CD4-positive, alpha-beta T cell treated with Interleukin-1 beta for 1 hour (primary cell): ENCODE data around the gene NLK.
"Not testable (repeated sequence)": the region's sequence is repeated elsewhere in the genome, so short reads cannot be mapped to it uniquely, and the experiment has no call there.

Source experiments
- DNase-seq, 2 donors: peaks; one replicate each; pipeline ENCODE4 v3.0.0-alpha.2; 2020 to 2022

The NLK gene

GRCh38 chr17:28119046-28119445 lies 76.6 kb downstream of the NLK start:
- DNase-seq: no peak

GRCh38 chr17:28119560-28119959 lies 77.1 kb downstream of the NLK start:
- DNase-seq: no peak

GRCh38 chr17:28120766-28121165 lies 78.3 kb downstream of the NLK start:
- DNase-seq: no peak

- DNase-seq: no peak
These were observed 82.5 kb downstream of the NLK start for GRCh38 chr17:28124962-28125361.

- DNase-seq: no peak
These were observed 83.3 kb downstream of the NLK start for GRCh38 chr17:28125526-28126378.

- DNase-seq: no peak
These were observed 84.7 kb downstream of the NLK start for GRCh38 chr17:28127196-28127595.

- no peak for DNase-seq
These were observed 86.3 kb downstream of the NLK start for GRCh38 chr17:28128779-28129178.

- no peak for DNase-seq
These were observed 88.0 kb downstream of the NLK start for GRCh38 chr17:28130472-28130871.

GRCh38 chr17:28131599-28131998 lies 89.1 kb downstream of the NLK start:
- DNase-seq: no peak

- no peak for DNase-seq
These were observed 91.1 kb downstream of the NLK start for GRCh38 chr17:28133562-28133970.

GRCh38 chr17:28136923-28137322 lies 94.4 kb downstream of the NLK start:
- DNase-seq: no peak

GRCh38 chr17:28139822-28140221 lies 97.3 kb downstream of the NLK start:
- DNase-seq: no peak

GRCh38 chr17:28141313-28141712 lies 98.8 kb downstream of the NLK start:
- no peak for DNase-seq

GRCh38 chr17:28141773-28142172 lies 99.3 kb downstream of the NLK start:
- no peak for DNase-seq

GRCh38 chr17:28142305-28142704 lies 99.8 kb downstream of the NLK start:
- DNase-seq: no peak

- DNase-seq: no peak
These were observed 101.5 kb downstream of the NLK start for GRCh38 chr17:28144019-28144418.

GRCh38 chr17:28145348-28145747 lies 102.9 kb downstream of the NLK start:
- no peak for DNase-seq

- no peak for DNase-seq
These were observed 104.5 kb downstream of the NLK start for GRCh38 chr17:28147017-28147416.

GRCh38 chr17:28151001-28151400 lies 108.5 kb downstream of the NLK start:
- DNase-seq: no peak

GRCh38 chr17:28154214-28154613 lies 111.7 kb downstream of the NLK start:
- no peak for DNase-seq

GRCh38 chr17:28155405-28155804 lies 112.9 kb downstream of the NLK start:
- not testable (repeated sequence) for DNase-seq

- DNase-seq: no peak
These were observed 116.5 kb downstream of the NLK start for GRCh38 chr17:28159004-28159403.

GRCh38 chr17:28159924-28160323 lies 117.4 kb downstream of the NLK start:
- DNase-seq: no peak

- no peak for DNase-seq
These were observed 118.1 kb downstream of the NLK start for GRCh38 chr17:28160610-28161009.

- DNase-seq: no peak
These were observed 118.8 kb downstream of the NLK start for GRCh38 chr17:28161311-28161710.
